AG09319 (cell line): Measurements from ENCODE around the gene TAS1R1.
A peak's percentile ranks its signal among the peaks of the same experiment; 100 is the strongest.

Experiments used
- DNase-seq: peaks from one replicate; pipeline ENCODE4 v3.0.0-alpha.2; 2010; ENCODE audit warnings: low read depth; ENCODE audit errors: extremely low read depth
- CTCF ChIP-seq: IDR thresholded peaks from 2 replicates; pipeline ENCODE4 v1.5.1; 2011; ENCODE audit warnings: low read depth, mild to moderate bottlenecking, inconsistent platforms, low read length, moderate library complexity

TAS1R1 gene

GRCh38 chr1:6512908-6513280 is 42.2 kb upstream of the TAS1R1 start:
- DNase-seq = no peak
- no peak for TF ChIP-seq CTCF

- TF ChIP-seq CTCF = no peak
- DNase-seq = no peak
Observed at GRCh38 chr1:6513320-6513801, 41.7 kb upstream of the TAS1R1 start.

- DNase-seq = no peak
- no peak for TF ChIP-seq CTCF
Observed at GRCh38 chr1:6515771-6516170, 39.3 kb upstream of the TAS1R1 start.

GRCh38 chr1:6517435-6517851 is 37.7 kb upstream of the TAS1R1 start:
- no peak for DNase-seq
- TF ChIP-seq CTCF = no peak

GRCh38 chr1:6519491-6519934 is 35.6 kb upstream of the TAS1R1 start:
- TF ChIP-seq CTCF = no peak
- DNase-seq = no peak

GRCh38 chr1:6519935-6520671 is 35.0 kb upstream of the TAS1R1 start:
- TF ChIP-seq CTCF = no peak
- DNase-seq = peak; percentile 59

GRCh38 chr1:6521536-6521935 is 33.6 kb upstream of the TAS1R1 start:
- no peak for DNase-seq
- no peak for TF ChIP-seq CTCF
